Activated CD4-positive, alpha-beta memory T cell treated with anti-CD3 and anti-CD28 coated beads, Interleukin-2, amount 10 ng/mL, durations not matched to agents 7 days and 5 days (primary cell): ENCODE measurements around the gene ARAF. TPM values are rescaled to one million over a fixed set of nuclear protein-coding genes. Genes with fewer than 3 reads are reported as not detected.

Source experiments
- CTCF ChIA-PET: fragments of 350-600 bp; sonication (Branson Sonifier 250); formaldehyde crosslinking; loops from one replicate; lab custom pipeline; 2021; ENCODE audit warnings: antibody characterized with exemption, inconsistent platforms; lab: Charles Lee
- POLR2A ChIA-PET: fragments of 350-600 bp; sonication (Branson Sonifier 250); formaldehyde crosslinking; loops from one replicate; lab custom pipeline; 2021; ENCODE audit warnings: antibody characterized with exemption; lab: Charles Lee
- DNase-seq: peaks from one replicate; pipeline ENCODE4 v3.0.0-alpha.2; 2020
- H3K27ac Mint-ChIP-seq: one replicate; pipeline ENCODE4 v1.8.0; 2021; ENCODE audit warnings: mild to moderate bottlenecking, mixed read lengths
- H3K27me3 Mint-ChIP-seq: one replicate; pipeline ENCODE4 v1.8.0; 2021; ENCODE audit warnings: mixed read lengths
- H3K36me3 Mint-ChIP-seq: one replicate; pipeline ENCODE4 v1.8.0; 2021; ENCODE audit warnings: low read depth, mixed read lengths
- H3K4me1 Mint-ChIP-seq: one replicate; pipeline ENCODE4 v1.8.0; 2021; ENCODE audit warnings: mixed read lengths
- H3K4me3 Mint-ChIP-seq: one replicate; pipeline ENCODE4 v1.8.0; 2021; ENCODE audit warnings: mild to moderate bottlenecking, mixed read lengths
- H3K9me3 Mint-ChIP-seq: one replicate; pipeline ENCODE4 v1.8.0; 2021; ENCODE audit warnings: mixed read lengths
- total RNA-seq, 2 experiments: library from RNA; stranded (reverse); gene quantifications; one replicate each; pipeline ENCODE4 v1.2.3, GENCODE V29; 2021

The ARAF gene
- total RNA-seq, 2 experiments from 2014 or later, result 72.6 to 75.4 TPM

- POLR2A ChIA-PET, result no interaction called here
- Mint-ChIP-seq H3K4me3 (no peak overlapping the region), H3K4me1 (peaks cover 19% of the 10 kb centered on the region), H3K36me3 (peaks cover 4% of the 10 kb centered on the region), H3K27me3 (peaks cover 46% of the 10 kb centered on the region), H3K9me3 (no peaks in the 10 kb centered on the region), H3K27ac (no peak overlapping the region)
- no peak for DNase-seq
- CTCF ChIA-PET, result no interaction called here
These were observed 59.3 kb downstream of the ARAF start for GRCh38 chrX:47620303-47620685.

Other genes with a start within 250 kb of the ARAF start
- gene ZNF157, start 190.6 kb upstream of the ARAF start, total RNA-seq, result under 1 TPM; 0.15 to 0.18 TPM
- 10 to 100 TPM in 1 of 2 experiments, 1 to 10 TPM in 1; 9.0 to 10.9 TPM for gene ZNF41, start 78.0 kb upstream of the ARAF start, total RNA-seq
- gene TIMP1, start 21.2 kb downstream of the ARAF start, total RNA-seq, result 100 to 1,000 TPM; 183 to 198 TPM
- under 1 TPM; 0.18 to 0.40 TPM for gene SYN1, start 58.7 kb downstream of the ARAF start, total RNA-seq
- 10 to 100 TPM; 15.7 to 18.6 TPM for gene CFP, start 68.7 kb downstream of the ARAF start, total RNA-seq
- 10 to 100 TPM; 68.9 to 74.9 TPM for gene ELK1, start 89.4 kb downstream of the ARAF start, total RNA-seq
- gene UXT, start 98.0 kb downstream of the ARAF start, total RNA-seq, result 100 to 1,000 TPM; 162 to 167 TPM